GM04504 (cell line): Measurements from ENCODE around the gene KIAA1755.
A peak's percentile ranks its signal among the peaks of the same experiment; 100 is the strongest.

Experiments used
- DNase-seq: peaks from one replicate; pipeline ENCODE4 v3.0.0-alpha.2; 2012; ENCODE audit warnings: low read depth

The KIAA1755 gene

GRCh38 chr20:38217791-38218565 is 42.6 kb downstream of the KIAA1755 start:
- peak; percentile 88 for DNase-seq

- DNase-seq, result no peak
These were observed 43.6 kb downstream of the KIAA1755 start for GRCh38 chr20:38216746-38217595.

GRCh38 chr20:38216201-38216600 is 44.3 kb downstream of the KIAA1755 start:
- DNase-seq, result no peak

GRCh38 chr20:38215194-38216182 is 45.0 kb downstream of the KIAA1755 start:
- no peak for DNase-seq

- no peak for DNase-seq
These were observed 46.0 kb downstream of the KIAA1755 start for GRCh38 chr20:38214256-38215193.

GRCh38 chr20:38213607-38213940 is 47.0 kb downstream of the KIAA1755 start:
- DNase-seq, result no peak

- no peak for DNase-seq
These were observed 47.5 kb downstream of the KIAA1755 start for GRCh38 chr20:38212806-38213606.

- no peak for DNase-seq
These were observed 49.1 kb downstream of the KIAA1755 start for GRCh38 chr20:38211200-38212097.

- no peak for DNase-seq
These were observed 49.8 kb downstream of the KIAA1755 start for GRCh38 chr20:38210741-38211140.

GRCh38 chr20:38209736-38210405 is 50.7 kb downstream of the KIAA1755 start:
- no peak for DNase-seq

GRCh38 chr20:38209054-38209675 is 51.4 kb downstream of the KIAA1755 start:
- no peak for DNase-seq

GRCh38 chr20:38208523-38208922 is 52.0 kb downstream of the KIAA1755 start:
- no peak for DNase-seq

- DNase-seq, result no peak
These were observed 52.4 kb downstream of the KIAA1755 start for GRCh38 chr20:38208088-38208487.

GRCh38 chr20:38207621-38208020 is 52.9 kb downstream of the KIAA1755 start:
- no peak for DNase-seq

GRCh38 chr20:38205001-38205400 is 55.5 kb downstream of the KIAA1755 start:
- DNase-seq, result no peak

GRCh38 chr20:38203981-38204357 is 56.6 kb downstream of the KIAA1755 start:
- DNase-seq, result no peak

GRCh38 chr20:38203337-38203980 is 57.1 kb downstream of the KIAA1755 start:
- DNase-seq, result no peak

GRCh38 chr20:38202982-38203293 is 57.6 kb downstream of the KIAA1755 start:
- no peak for DNase-seq
